GM19238 (cell line): ENCODE measurements around the gene MAP3K7CL.
"Not testable (repeated sequence)": the region's sequence is repeated elsewhere in the genome, so short reads cannot be mapped to it uniquely, and the experiment has no call there.

Source experiments
- DNase-seq: peaks from one replicate; pipeline ENCODE4 v3.0.0; 2011; ENCODE audit warnings: low spot score; ENCODE audit not compliant: insufficient read length

The MAP3K7CL gene

DNA sequence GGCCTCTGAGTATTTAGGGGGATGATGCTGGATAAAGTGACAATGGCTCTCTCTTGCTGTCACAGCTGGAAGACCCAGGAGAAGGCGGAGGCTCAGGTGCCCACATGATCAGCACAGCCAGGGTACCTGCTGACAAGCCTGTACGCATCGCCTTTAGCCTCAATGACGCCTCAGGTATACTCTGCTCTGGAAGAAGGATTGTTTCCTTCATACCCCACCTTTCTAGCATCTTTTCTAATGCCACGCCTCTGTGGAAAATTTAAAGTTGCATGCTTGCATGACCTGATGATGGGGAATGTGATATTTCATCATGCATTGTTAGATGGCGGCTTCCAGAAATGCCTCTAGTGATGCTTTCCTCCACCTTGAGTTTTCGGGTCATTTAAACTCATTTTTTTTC, 2.8 kb downstream of the MAP3K7CL start:
- no peak for DNase-seq

DNA sequence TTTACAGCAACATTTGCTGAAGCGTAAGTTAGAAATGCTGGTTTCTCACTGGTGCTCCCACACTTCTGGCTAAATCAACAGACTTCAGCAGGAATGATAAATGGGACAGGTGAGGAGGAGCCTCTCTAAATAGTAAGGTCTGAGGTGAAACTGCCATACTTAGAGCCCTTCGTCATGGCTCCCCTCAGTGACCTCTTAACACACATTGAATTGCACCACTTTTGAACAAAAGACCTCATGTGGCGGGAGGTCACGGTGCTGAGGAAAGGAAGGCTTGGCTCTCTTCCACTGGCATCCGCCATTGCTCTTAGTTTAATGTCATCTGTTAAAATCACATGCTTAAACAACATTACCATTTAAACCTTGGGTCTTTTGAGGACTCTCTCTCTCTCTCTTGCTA, 3.4 kb downstream of the MAP3K7CL start:
- DNase-seq: no peak

- no peak for DNase-seq
Observed at GRCh38 chr21:29135481-29135880, 5.0 kb downstream of the MAP3K7CL start.

DNA sequence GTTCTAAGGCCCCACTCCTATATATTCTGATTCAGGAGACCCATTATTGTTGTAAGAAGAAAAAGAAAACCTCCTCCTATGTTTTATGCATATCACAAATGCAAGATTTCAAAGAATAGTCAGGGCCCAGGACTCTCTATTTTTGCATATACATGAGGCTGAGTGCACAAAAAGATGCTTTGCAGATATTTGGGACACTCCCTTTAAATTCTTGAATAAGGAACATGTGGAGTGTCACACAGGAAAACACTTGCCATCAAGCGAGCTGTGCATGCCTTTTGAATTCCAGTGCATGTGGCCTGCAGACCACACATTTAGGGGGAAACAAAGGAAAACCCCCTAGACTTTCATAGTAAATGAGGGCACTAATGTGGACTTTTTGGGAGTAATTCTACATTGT, 5.6 kb downstream of the MAP3K7CL start:
- no peak for DNase-seq

- no peak for DNase-seq
Observed at GRCh38 chr21:29144736-29145353, 14.4 kb downstream of the MAP3K7CL start.

- no peak for DNase-seq
Observed at GRCh38 chr21:29145354-29145782, 14.9 kb downstream of the MAP3K7CL start.

GRCh38 chr21:29145852-29146453, 15.5 kb downstream of the MAP3K7CL start:
- no peak for DNase-seq

DNA sequence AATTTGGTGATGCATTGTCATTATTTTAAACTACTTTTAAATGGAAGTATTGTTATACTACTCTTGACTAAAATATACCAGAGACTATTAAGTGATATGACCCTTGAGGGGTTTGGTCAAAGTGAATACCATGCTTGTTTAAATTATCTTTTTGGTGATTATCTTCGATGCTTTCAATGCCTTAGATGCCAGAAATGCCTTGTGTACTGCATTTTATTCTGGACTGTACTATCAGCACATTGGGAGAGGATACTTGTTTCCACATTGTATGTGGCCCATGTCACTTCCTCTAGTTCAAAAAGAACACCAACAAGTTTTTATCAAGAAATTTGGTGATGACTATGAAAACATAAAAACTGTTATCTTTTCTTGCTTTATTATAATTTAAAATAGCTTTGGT, 16.3 kb downstream of the MAP3K7CL start:
- DNase-seq: no peak

GRCh38 chr21:29148530-29148929, 18.1 kb downstream of the MAP3K7CL start:
- no peak for DNase-seq

DNA sequence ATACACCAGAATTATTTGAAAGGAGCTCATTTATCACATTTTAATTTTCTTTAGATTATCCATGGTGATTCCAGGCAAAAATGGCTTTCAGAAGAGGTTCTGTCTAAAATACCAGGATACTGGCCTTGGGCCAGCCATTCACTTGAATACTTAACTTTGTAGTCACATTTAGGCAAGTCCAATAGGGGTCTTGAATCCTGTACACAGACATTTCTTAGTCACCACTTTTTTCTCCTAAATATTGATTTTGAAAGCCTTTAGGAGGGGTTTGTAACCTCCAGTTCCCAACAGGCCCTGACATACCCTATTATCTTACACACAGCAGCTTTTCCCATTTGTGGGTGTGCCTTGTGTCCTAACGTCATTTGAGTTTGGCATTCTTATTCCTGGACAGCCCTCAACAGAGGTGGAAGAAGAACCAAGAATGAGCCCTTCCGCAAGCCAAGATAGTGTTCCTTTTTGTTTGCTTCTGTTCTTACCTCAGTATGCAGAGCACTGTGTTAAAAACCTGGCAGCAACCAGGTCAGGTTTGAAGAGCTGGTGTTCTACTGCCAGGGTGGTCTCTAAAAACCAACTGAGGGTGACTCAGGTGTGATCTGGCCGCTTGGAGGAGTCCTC, 19.5 kb downstream of the MAP3K7CL start:
- no peak for DNase-seq

DNA sequence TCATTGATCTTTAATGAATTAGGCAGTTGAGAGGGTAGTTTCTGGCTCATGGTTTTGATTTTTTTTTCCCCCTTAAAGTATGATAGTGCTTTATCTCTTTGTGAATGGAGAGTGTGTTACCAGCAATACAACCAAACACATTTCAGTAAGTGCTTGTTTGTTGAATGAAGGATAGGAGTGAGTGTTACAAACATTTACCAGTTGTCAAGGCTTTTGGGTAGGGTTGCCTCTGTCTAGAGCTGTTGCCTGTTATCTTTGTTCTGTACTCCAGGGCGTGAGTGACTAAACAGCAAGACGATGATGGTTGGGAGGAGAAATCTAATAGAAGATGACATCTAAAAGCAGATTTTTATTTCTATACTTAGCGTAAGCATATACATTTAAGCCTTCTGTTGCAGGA, 21.5 kb downstream of the MAP3K7CL start:
- DNase-seq: no peak

- DNase-seq: no peak
Observed at GRCh38 chr21:29152916-29153315, 22.5 kb downstream of the MAP3K7CL start.

- DNase-seq: no peak
Observed at GRCh38 chr21:29154270-29154669, 23.8 kb downstream of the MAP3K7CL start.

GRCh38 chr21:29155118-29155932, 24.9 kb downstream of the MAP3K7CL start:
- no peak for DNase-seq

- DNase-seq: no peak
Observed at GRCh38 chr21:29155933-29156260, 25.5 kb downstream of the MAP3K7CL start.

- no peak for DNase-seq
Observed at GRCh38 chr21:29157080-29157479, 26.6 kb downstream of the MAP3K7CL start.

- DNase-seq: no peak
Observed at GRCh38 chr21:29159842-29160241, 29.4 kb downstream of the MAP3K7CL start.

- not testable (repeated sequence) for DNase-seq
Observed at GRCh38 chr21:29162825-29163224, 32.4 kb downstream of the MAP3K7CL start.

- no peak for DNase-seq
Observed at GRCh38 chr21:29163341-29164115, 33.1 kb downstream of the MAP3K7CL start.

DNA sequence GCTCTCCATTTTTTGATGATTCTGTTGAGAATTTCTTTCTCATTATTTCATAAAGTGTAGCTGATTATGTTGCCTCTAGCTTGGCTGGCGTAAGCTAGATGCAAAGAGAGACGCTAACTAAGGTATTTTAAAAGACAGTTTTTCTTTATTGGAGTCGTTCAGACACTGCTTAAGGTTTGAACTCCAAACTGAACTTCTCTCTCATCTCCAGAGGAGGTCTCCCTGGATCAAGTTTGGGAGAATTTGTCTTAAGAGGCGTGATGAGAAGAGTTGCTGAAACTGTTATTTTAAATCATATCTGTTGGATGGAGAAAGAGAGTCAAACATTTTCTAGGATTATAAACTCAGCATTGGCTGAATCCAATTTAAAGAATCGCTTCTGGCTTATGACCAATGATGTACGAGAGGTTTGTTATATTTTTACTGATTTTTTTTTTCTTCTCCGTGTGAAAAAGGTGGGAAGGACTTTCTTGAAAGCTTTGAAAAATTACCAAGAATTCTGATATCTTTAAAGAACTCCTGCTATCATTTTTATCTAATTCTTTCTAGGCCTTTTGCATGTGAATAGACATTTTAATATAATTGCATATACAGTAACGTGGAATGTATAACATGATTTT, 34.0 kb downstream of the MAP3K7CL start:
- DNase-seq: no peak

DNA sequence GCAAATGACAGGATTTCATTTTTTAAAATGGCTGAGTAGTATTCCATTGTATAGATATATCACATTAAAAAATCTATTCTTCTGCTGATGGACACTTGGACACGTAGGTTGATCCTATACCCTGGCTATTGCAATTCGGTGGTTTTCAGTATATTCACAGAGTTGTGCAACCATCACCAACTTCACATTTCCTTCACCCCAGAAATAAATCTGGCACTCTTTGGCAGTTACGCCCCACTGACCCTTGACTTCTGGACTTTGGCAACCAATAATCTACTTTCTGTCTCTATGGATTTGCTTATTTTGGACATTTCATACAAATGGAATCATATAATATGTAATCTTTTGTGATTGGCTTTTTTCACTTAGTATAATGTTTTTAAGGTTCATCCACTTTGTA, 35.9 kb downstream of the MAP3K7CL start:
- DNase-seq: no peak
